Measurements from ENCODE around the gene TNRC18.
"Not testable (repeated sequence)": the region's sequence is repeated elsewhere in the genome, so short reads cannot be mapped to it uniquely, and the experiment has no call there.

Gene TNRC18

DNA sequence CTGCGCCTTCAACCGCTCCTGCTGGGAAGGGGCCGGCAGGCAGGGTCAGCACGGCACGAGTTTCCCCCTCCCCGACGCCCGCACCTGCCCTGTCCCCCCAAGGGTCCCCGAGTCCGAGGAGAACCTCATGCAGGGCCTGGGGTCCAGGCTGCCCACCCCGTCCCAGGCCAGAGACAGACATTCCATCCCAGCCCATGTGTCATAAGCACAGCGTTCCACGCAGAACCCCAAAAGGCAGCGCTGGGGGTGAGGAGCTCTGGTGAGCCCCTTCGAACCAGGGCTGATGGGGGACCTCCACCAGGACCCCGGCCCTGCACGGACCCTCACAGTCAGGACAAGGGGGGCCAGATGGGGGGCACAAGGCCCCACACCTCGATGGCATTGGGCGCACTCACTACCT lies 49.2 kb downstream of the TNRC18 start (continued):
- TF ChIP-seq RBAK (tag by site-specific recombination; IDR thresholded peaks at IDR 0.05) (no peak), ZNF791 (tag by site-specific recombination; IDR thresholded peaks at IDR 0.05) (no peak)

DNA sequence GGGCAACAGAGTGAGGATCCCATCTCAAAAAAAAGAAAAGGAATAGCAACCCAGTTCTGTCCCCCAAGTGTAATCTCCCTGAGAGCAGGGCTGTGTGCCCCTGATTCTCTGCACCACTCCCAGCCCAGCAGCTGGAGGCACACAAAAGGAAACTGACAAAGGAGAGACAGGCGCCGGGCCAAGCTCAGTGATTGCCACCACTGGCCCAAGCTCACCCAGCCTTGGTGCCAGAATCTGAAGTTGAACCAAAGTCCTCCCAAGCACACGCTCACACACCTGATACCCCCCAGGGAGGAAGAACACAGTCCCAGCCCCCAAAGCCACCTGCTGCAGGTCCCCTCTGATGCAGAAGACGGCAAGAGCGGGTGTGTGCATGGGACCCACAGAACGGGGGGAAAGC lies 50.3 kb downstream of the TNRC18 start:
- CTCF ChIA-PET: interaction anchor here (0.6 kb wide), 1 partner anchor 122 kb away, joined by 3 read pairs; no protein-coding TSS in a partner anchor
- POLR2A ChIA-PET: no interaction called here
- TF ChIP-seq ZNF624 (tag by site-specific recombination; IDR thresholded peaks at IDR 0.05): no peak
- Histone ChIP-seq H3K36me3 (ENCODE audit: control insufficient read depth in 2 of 2, insufficient read depth in 1 of 2, low read length in 2 of 2) (peaks cover 23 to 39% of the 10 kb centered on the region in 2 experiments; a peak in 2 of 3 replicates), H3K4me1 (ENCODE audit: control insufficient read depth, insufficient read depth, low read length) (no peaks in the 10 kb centered on the region), H3K9me3 (ENCODE audit: control insufficient read depth, insufficient read depth, low read depth, low read length) (no peaks in the 10 kb centered on the region), H3K27ac (ENCODE audit: extremely low read depth, low read depth, low read length) (no peak overlapping the region), H3K4me3 (ENCODE audit: low read depth, low read length) (no peak overlapping the region)

DNA sequence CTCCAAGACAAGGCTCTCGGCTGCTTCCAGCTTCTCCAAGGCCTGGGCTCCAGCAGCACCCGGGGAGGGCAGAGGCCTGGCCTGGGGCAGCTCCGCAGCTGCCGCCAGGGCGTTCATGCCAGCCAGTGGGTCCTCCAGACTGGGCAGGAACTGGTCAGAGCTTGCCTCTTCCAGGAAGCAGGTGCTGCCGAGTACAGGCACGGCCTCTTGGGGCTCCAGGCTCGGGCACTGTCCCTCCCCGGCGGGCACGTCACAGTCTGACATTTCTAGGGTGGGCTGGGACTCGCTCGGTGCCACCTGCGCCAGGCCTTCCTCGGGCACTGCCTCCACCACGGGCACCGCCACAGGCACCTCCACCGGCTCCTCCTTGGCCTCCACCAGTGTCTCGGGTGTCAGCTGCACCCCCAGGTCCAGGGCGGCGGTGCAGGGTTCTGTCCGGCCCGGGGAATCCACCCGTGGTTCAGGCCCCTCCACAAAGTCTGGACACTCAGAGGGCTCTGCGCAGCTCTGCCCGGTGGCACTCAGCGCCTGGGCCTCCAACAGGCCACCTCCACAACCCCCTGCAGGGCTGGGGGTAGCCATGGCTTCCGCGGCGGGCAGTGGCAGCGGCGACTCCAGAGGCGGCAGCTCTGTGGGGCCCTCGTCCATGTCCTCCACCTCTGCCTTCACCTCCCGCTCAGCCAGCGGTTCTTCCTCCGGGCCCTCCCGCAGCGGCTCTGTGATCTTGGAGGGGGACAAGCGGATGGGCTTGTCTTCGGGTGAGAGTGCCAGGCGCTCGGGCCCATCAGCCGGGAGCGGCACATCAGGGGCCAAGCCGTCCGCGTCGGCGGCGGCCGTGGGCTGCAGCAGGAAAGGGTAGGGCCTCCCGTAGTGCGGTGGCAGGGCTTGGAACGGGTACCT lies 52.9 kb downstream of the TNRC18 start:
- H3K27ac ChIP-seq (ENCODE audit: extremely low read depth, low read depth, low read length): no peak overlapping the region
- ChIA-PET CTCF (interaction anchor here (0.6 kb wide), 2 partner anchors 79 to 97 kb away, joined by 3 to 5 read pairs; no protein-coding TSS in a partner anchor), POLR2A (interaction anchor here (0.6 to 0.9 kb wide), 2 partner anchors 40 to 62 kb away, joined by 3 to 6 read pairs; no protein-coding TSS in a partner anchor)
- TF ChIP-seq ZNF121 (tag by site-specific recombination; IDR thresholded peaks at IDR 0.05): 0 out of 2 replicates have a peak, but pooled peaks have one; percentile 1
- no peak for TF ChIP-seq ZNF2 (tag by site-specific recombination; IDR thresholded peaks at IDR 0.05)
- H3K36me3 ChIP-seq (ENCODE audit: control insufficient read depth in 2 of 2, insufficient read depth in 1 of 2, low read length in 2 of 2): peaks cover 23 to 34% of the 10 kb centered on the region in 2 experiments; a peak in 2 of 3 replicates
- no peaks in the 10 kb centered on the region for H3K4me1 ChIP-seq (ENCODE audit: control insufficient read depth, insufficient read depth, low read length)
- H3K4me3 ChIP-seq (ENCODE audit: low read depth, low read length): no peak overlapping the region
- no peaks in the 10 kb centered on the region for H3K9me3 ChIP-seq (ENCODE audit: control insufficient read depth, insufficient read depth, low read depth, low read length)

- H3K4me3 ChIP-seq (ENCODE audit: low read depth, low read length): no peak overlapping the region
- TF ChIP-seq HOXC10 (CRISPR knock-in tag; IDR thresholded peaks at IDR 0.05): no peak
- no peak for TF ChIP-seq ZNF155 (tag by site-specific recombination; IDR thresholded peaks at IDR 0.05)
- 0 out of 2 replicates have a peak, but pooled peaks have one; percentile 32 for TF ChIP-seq KLF10 (tag by site-specific recombination; IDR thresholded peaks at IDR 0.05)
- ChIA-PET POLR2A (interaction anchor here (0.7 kb wide), 1 partner anchor 25 kb away, joined by 3 read pairs; no protein-coding TSS in a partner anchor), CTCF (interaction anchor here (0.6 to 3.2 kb wide), 3 partner anchors 17 to 83 kb away, joined by 3 to 27 read pairs (median 4); no protein-coding TSS in a partner anchor)
- H3K36me3 ChIP-seq (ENCODE audit: control insufficient read depth in 2 of 2, insufficient read depth in 1 of 2, low read length in 2 of 2): peaks cover 17 to 20% of the 10 kb centered on the region in 2 experiments; a peak in 2 of 3 replicates
- H3K4me1 ChIP-seq (ENCODE audit: control insufficient read depth, insufficient read depth, low read length): no peaks in the 10 kb centered on the region
- no peak overlapping the region for H3K27ac ChIP-seq (ENCODE audit: extremely low read depth, low read depth, low read length)
- no peaks in the 10 kb centered on the region for H3K9me3 ChIP-seq (ENCODE audit: control insufficient read depth, insufficient read depth, low read depth, low read length)
These were observed 56.0 kb downstream of the TNRC18 start for GRCh38 chr7:5367661-5368060.

- H3K36me3 ChIP-seq (ENCODE audit: control insufficient read depth in 2 of 2, insufficient read depth in 1 of 2, low read length in 2 of 2): peaks cover 11 to 27% of the 10 kb centered on the region in 2 experiments; a peak in 2 of 3 replicates
- not testable (repeated sequence) for H3K9me3 ChIP-seq (ENCODE audit: control insufficient read depth, insufficient read depth, low read depth, low read length); H3K4me3 ChIP-seq (ENCODE audit: low read depth, low read length); H3K4me1 ChIP-seq (ENCODE audit: control insufficient read depth, insufficient read depth, low read length); H3K27ac ChIP-seq (ENCODE audit: extremely low read depth, low read depth, low read length)
- ChIA-PET CTCF (interaction anchor here (0.5 to 3.2 kb wide), 23 partner anchors 9 to 629 kb away, joined by 3 to 27 read pairs (median 4); no protein-coding TSS in a partner anchor), POLR2A (interaction anchor here (0.5 to 1.4 kb wide), 4 partner anchors 28 to 448 kb away, joined by 3 to 7 read pairs (median 4); no protein-coding TSS in a partner anchor)
- TF ChIP-seq ZNF654 (tag by site-specific recombination; IDR thresholded peaks at IDR 0.05; ENCODE audit: low read depth) (peak; percentile 90), GLIS2 (tag by site-specific recombination; IDR thresholded peaks at IDR 0.05) (peak; percentile 56), GLIS1 (tag by site-specific recombination; IDR thresholded peaks at IDR 0.05) (peak; percentile 87), ZNF362 (tag by site-specific recombination; IDR thresholded peaks at IDR 0.05) (peak; percentile 45; the same call in 1 of the 2 replicates), KLF10 (tag by site-specific recombination; IDR thresholded peaks at IDR 0.05) (0 out of 2 replicates have a peak, but pooled peaks have one; percentile 35), PATZ1 (tag by site-specific recombination; IDR thresholded peaks at IDR 0.05) (peak; percentile 58), ZIC2 (tag by site-specific recombination; IDR thresholded peaks at IDR 0.05) (peak; percentile 61), ZEB2 (tag by site-specific recombination; IDR thresholded peaks at IDR 0.05) (peak; percentile 40; the same call in 1 of the 2 replicates)
- TF ChIP-seq, protein P1, sequence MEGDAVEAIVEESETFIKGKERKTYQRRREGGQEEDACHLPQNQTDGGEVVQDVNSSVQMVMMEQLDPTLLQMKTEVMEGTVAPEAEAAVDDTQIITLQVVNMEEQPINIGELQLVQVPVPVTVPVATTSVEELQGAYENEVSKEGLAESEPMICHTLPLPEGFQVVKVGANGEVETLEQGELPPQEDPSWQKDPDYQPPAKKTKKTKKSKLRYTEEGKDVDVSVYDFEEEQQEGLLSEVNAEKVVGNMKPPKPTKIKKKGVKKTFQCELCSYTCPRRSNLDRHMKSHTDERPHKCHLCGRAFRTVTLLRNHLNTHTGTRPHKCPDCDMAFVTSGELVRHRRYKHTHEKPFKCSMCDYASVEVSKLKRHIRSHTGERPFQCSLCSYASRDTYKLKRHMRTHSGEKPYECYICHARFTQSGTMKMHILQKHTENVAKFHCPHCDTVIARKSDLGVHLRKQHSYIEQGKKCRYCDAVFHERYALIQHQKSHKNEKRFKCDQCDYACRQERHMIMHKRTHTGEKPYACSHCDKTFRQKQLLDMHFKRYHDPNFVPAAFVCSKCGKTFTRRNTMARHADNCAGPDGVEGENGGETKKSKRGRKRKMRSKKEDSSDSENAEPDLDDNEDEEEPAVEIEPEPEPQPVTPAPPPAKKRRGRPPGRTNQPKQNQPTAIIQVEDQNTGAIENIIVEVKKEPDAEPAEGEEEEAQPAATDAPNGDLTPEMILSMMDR (tag by site-specific recombination; IDR thresholded peaks at IDR 0.05): peak; percentile 34; the same call in 1 of the 2 replicates
These were observed 57.5 kb downstream of the TNRC18 start for GRCh38 chr7:5365976-5366625.

Data from HEK293 (cell line).